ENCODE results near the gene MSTN. TPM values are rescaled to one million over a fixed set of nuclear protein-coding genes. Genes with fewer than 3 reads are reported as not detected.
"Not testable (repeated sequence)": the region's sequence is repeated elsewhere in the genome, so short reads cannot be mapped to it uniquely, and the experiment has no call there.

The MSTN gene
- total RNA-seq, 1 donor from 2014 or later = 0.48 TPM

- no peak for DNase-seq (ENCODE audit: low spot score)
These were observed 3.3 kb upstream of the MSTN start for GRCh38 chr2:190065839-190066238.

GRCh38 chr2:190063624-190064023, 1.1 kb upstream of the MSTN start:
- no peak for DNase-seq (ENCODE audit: low spot score)

DNA sequence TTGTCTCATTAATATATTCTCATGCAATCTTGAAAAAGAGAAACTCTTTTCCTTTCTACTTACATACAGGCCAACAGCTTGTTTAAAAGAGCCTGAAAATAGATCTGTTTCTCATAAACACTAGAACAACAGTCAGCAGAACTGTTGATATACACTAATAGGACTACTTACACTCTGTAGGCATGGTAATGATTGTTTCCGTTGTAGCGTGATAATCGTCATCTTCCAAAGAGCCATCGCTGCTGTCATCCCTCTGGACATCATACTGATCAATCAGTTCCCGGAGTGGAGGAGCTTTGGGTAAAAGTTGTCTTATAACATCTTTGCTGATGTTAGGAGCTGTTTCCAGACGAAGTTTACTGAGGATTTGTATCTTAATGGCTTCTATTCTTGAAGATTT, 476 bp downstream of the MSTN start:
- no peak for DNase-seq (ENCODE audit: low spot score)

GRCh38 chr2:190060626-190061025, 1.9 kb downstream of the MSTN start:
- DNase-seq (ENCODE audit: low spot score) = no peak

GRCh38 chr2:190060019-190060418, 2.5 kb downstream of the MSTN start:
- no peak for DNase-seq (ENCODE audit: low spot score)

- DNase-seq (ENCODE audit: low spot score) = no peak
These were observed 9.1 kb downstream of the MSTN start for GRCh38 chr2:190053426-190053825.

DNA sequence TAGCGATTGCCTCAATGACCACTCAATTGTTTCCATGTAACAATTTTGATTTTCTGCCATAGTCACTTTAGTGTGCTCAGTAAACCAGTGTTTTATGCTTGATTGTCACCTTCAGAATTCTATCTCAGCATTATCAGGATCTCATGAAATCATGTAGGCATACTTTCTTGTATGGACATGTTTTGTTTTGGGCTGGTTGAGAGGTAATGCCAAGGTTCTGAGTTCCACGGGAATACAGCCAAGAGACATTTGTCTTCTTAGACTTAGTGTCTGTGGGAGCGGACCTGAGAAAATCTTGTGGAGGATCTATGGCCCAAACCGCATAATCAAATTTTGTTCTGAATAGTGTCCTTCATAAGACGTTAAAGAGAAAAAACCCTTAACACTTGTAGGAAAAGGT, 10.2 kb downstream of the MSTN start:
- DNase-seq (ENCODE audit: low spot score) = no peak

- DNase-seq (ENCODE audit: low spot score) = no peak
These were observed 11.3 kb downstream of the MSTN start for GRCh38 chr2:190051223-190051622.

DNA sequence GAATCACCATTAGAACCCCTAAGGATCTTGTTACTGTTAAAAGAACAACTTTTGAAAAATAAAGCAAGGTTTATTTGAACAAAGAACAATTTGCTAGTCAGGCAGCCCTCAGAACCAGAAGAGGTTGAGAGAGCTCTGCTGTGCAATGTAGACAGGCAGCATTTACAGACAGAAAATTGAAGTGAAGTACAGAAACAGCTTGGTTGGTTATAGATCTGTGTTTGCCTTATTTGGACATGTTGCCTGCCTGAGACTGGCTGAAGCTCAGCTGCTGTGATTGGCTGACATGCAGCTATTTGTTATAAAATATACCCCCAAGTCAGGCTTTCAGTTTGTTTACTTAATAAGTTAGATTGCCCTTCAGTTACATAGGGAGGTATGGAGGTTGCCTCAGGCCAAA, 12.5 kb downstream of the MSTN start:
- no peak for DNase-seq (ENCODE audit: low spot score)

DNA sequence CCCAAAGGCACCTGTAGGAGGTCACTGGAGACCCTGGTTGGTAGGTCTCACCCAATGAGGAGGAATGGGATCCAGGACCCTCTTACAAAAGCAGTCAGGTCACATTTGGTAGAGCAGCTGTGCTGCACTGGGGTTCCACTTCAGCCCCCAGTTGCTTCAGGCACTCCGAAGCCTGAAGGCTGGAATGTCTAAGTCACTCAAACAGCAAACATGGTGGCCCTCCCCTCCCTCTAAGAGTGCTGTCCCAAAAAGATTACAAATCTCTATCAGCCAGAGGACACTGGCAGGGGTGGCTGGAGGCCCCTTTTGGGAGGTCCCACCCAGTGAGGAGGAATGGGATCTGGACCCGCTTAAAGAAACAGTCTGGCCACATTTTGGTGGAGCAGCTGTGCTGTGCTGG, 17.7 kb downstream of the MSTN start:
- no peak for DNase-seq (ENCODE audit: low spot score)

- no peak for DNase-seq (ENCODE audit: low spot score)
These were observed 19.1 kb downstream of the MSTN start for GRCh38 chr2:190043441-190043840.

DNA sequence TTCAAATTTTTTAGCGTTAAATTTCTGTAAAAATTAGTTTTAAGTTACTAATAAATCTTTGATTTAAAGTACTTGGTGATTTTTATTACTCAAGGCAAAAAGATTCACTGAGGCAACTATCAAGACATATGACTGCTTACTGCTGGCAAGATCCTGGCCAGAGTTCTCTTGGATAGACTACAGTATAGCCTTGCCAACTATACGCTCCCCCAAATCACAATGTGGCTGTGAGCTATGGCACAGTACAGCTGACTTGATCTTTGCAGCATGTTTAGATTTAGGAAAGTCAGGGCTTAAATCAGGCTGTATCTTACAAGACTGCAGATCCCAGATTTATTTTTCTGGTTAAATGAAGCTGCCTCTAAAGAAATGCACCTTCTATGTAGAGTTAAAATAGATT, 26.5 kb downstream of the MSTN start:
- no peak for DNase-seq (ENCODE audit: low spot score)

- DNase-seq (ENCODE audit: low spot score) = not testable (repeated sequence)
These were observed 28.1 kb downstream of the MSTN start for GRCh38 chr2:190034417-190034816.

DNA sequence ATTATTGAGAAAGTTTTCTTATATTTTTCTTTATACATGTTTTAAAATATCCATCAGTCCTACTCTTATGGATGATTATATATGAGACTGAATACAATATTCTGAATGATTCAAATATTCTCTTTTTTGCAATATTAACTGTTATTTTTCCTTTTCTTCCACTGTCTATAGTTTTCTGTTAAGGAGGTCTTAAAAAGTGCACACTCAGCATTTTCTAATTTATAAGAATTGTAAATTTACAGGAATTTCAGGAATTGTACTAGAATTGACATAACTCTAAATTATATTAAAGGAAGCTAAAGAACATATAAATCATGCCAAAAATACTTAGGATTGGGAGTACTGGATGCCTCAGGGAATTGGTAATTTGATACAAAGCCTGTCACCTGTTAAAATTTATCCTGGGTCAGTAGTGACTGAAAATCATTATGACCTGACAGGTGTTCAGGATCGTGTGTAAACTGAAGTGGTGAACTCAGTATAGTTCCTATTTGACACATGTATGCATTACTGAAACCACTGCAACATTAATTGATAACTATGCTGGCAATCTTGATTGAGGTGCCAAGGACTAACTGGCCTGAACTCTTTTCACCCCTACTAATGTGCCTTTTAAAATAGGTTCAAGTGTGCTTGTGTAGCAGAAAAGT, 30.4 kb downstream of the MSTN start:
- no peak for DNase-seq (ENCODE audit: low spot score)

- no peak for DNase-seq (ENCODE audit: low spot score)
These were observed 38.7 kb downstream of the MSTN start for GRCh38 chr2:190023860-190024259.

GRCh38 chr2:190020720-190021119, 41.8 kb downstream of the MSTN start:
- DNase-seq (ENCODE audit: low spot score) = no peak

DNA sequence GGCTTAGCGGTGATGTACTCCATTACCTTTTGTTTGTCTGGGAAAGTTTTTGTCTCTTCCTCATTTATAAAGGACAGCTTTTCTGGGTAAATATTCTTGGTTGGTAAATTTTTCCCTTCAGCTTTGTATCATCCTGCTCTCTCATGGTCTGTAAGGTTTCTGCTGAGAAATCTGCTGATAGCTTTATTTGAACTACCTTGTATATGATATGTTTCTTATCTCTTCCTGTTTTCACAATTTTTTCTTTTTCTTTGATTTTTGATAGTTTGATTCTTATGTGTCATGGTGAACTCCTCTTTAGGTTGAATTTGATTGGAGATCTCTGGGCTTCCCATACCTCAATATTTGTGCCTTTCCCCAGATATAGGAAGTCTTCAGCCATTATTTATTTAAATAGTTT, 44.7 kb downstream of the MSTN start:
- DNase-seq (ENCODE audit: low spot score) = no peak

GRCh38 chr2:190015969-190016368, 46.6 kb downstream of the MSTN start:
- not testable (repeated sequence) for DNase-seq (ENCODE audit: low spot score)

Data from mesenteric fat pad (tissue), 1 donor.